HFF-Myc (cell line): ENCODE data around the gene GPBAR1.

Experiments
- DNase-seq: peaks from one replicate; pipeline ENCODE4 v3.0.0-alpha.2; 2011; ENCODE audit warnings: low read depth; ENCODE audit errors: extremely low read depth
- H3K4me3 ChIP-seq: replicated peaks from 2 replicates; pipeline ENCODE4 v1.5.1; 2011; ENCODE audit warnings: low read depth, mild to moderate bottlenecking, control low read depth, low read length
- CTCF ChIP-seq: IDR thresholded peaks from 2 replicates; pipeline ENCODE4 v1.5.1; 2012; ENCODE audit warnings: mild to moderate bottlenecking, low read depth, low read length, control low read depth; ENCODE audit errors: missing control alignments

The GPBAR1 gene

DNA sequence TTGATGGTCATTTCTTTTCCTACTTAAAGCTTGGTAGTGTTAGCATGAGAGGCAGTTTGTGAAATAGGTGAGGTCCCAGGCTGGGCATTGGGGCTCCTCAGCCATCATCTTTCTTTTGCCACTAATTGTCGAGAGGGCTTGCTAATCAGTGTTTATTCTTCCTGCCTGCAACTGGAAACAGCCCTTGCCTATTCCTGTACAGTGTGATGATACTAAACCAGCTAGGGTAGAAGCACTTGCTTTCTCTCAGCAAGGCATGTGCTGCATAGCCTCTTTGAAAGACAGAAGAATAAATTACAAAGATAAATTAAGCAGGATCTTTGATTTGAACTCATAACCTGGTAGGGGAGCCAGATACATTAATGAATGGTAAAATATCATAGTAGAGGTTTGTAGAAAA lies 16.6 kb upstream of the GPBAR1 start:
- H3K4me3 ChIP-seq: no peak overlapping the region
- TF ChIP-seq CTCF: no peak
- no peak for DNase-seq

- no peak for TF ChIP-seq CTCF
- DNase-seq: no peak
- H3K4me3 ChIP-seq: no peak overlapping the region
Measured at GRCh38 chr2:218244665-218245064, 16.1 kb upstream of the GPBAR1 start.

DNA sequence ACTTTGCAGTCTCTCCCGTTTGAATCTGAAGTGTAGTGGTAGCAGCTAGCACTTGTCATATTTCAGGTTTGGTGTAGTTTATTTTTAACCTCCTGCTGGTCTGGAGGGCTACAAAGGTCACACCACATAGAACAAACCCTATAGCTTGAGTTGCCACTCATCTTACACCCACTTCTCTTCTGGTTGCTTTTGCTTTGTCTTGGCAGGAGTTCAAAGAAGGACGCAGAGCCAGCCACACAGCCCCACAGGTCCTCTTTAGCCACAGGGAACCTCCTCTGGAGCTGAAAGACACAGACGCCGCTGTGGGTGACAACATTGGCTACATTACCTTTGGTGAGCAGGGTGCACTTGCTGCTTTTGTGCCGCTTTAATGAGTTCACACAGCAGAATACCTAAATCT lies 15.6 kb upstream of the GPBAR1 start:
- no peak for TF ChIP-seq CTCF
- no peak overlapping the region for H3K4me3 ChIP-seq
- DNase-seq: no peak

- DNase-seq: no peak
- no peak for TF ChIP-seq CTCF
- no peak overlapping the region for H3K4me3 ChIP-seq
Measured at GRCh38 chr2:218249691-218250090, 11.1 kb upstream of the GPBAR1 start.

DNA sequence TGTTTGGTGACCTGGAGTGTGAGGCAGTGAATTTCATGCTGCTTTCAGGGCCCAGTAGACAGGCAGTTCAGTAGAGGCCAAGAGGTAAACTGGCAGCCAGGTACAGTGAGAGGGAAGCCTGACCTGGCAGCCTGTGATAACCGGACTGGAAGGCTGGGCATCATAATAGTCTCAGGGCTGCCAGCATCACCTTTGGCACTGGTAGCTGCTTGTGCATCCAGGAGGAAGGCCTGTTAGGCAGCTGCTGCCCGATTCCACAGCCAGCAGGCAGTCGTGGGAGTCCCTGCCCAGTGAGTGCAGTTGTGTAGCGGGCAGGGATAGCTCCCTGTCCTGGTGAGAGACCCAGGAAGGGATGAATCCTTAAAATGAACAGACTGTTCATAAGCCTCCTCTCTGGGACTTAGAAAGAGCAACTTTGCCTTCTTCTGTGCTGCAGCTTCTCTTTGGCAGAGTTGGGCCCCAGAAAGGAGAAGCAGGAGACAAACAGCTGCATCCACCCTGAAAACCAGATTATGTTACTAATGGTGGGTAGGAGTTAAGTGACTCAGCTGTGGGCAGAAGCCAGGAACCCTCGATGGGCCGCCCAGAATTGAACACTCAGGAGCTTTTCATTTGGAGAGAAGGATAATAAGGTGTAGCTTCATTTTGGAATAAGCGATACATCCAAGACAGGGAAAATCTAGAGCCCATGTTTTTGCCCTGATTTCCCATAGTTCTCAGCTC lies 8.1 kb upstream of the GPBAR1 start:
- no peak for TF ChIP-seq CTCF
- H3K4me3 ChIP-seq: no peak overlapping the region
- no peak for DNase-seq

- DNase-seq: no peak
- no peak overlapping the region for H3K4me3 ChIP-seq
- TF ChIP-seq CTCF: no peak
Measured at GRCh38 chr2:218253232-218253625, 7.6 kb upstream of the GPBAR1 start.

DNA sequence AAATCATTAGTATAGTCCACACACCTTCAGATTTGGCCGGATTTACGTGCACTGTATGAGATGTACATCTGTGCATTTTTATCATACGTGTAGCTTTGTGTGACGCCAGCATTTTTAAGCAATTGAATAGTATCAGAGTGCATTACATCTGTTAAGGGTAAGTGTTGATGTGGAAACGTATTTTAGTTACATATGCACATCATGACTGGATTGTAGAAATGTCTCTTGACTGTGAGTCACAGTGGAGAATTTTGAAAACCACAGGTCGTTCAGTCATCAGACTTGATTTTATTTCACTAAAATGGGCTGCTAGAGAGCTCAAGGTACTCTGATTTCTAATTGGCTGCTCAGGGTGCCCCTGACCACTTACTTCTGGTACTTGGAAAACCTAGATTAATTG lies 5.4 kb upstream of the GPBAR1 start:
- H3K4me3 ChIP-seq: no peak overlapping the region
- TF ChIP-seq CTCF: no peak
- no peak for DNase-seq
